Measurements from ENCODE around the gene STN1.

Gene STN1

DNA sequence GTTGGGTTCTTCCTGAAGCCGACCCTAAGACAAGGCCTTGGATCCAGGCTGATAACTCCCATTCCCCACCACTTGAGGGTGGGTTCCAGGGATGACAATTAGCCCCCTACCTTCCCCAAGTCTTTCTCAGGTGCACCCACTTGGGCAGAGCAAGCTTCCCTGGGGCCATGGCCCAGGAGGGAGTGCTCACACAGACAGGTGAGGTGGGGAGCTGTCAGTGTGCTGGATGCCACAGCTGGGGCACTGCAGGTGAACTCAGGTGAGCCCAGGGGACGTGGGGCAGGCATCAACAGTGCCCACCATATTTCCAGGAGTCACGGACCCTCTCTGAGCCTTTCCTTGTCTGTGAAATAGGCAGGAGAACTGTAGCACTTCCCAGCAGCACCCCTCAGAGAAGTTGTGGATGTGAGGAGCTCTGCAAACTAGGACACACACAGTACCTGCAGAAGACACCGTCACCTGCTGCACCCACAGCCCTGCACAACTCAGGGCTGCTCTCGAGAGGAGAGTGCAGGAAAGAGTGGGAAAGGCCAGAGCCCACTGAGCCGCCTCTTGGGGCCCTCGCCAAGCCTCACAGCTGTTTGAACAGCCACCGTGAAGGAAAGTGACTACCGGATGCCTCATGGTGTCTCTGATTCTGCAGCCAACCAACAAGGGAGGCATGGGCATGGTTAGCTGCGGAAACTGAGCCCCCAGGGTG lies 80.5 kb downstream of the STN1 start:
- Histone ChIP-seq H3K4me1 (no peaks in the 10 kb centered on the region), H3K4me3 (ENCODE audit: low read depth, low read length) (no peak overlapping the region), H3K9me3 (no peaks in the 10 kb centered on the region), H3K36me3 (no peaks in the 10 kb centered on the region), H3K27me3 (no peaks in the 10 kb centered on the region)
- no peak for TF ChIP-seq CTCF (IDR thresholded peaks at IDR 0.05; ENCODE audit: low read depth, low read length)
- no peak for DNase-seq

DNA sequence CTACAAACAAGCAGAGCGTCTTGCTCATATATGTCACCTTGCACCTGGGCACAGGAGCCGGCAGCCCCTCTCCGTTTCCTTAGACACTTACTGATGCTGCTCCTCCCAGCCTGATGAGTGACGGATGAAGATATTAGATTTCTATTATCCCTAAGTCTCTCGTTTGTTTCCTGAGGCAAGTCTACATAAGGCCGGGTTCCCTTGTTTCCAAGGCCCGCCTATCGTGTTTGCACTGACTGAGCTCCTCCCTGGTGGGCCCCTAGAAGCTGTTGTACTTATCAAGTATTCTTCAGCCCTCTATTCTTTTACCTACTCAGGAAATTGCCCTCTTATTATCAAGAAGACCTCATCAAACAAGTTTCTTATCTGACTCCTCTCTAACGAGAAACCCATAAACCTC lies 81.1 kb downstream of the STN1 start:
- Histone ChIP-seq H3K9me3 (no peaks in the 10 kb centered on the region), H3K4me1 (no peaks in the 10 kb centered on the region)

GRCh38 chr10:103836273-103836672 lies 81.7 kb downstream of the STN1 start:
- DNase-seq, result no peak
- TF ChIP-seq CTCF (IDR thresholded peaks at IDR 0.05; ENCODE audit: low read depth, low read length), result no peak
- Histone ChIP-seq H3K36me3 (no peaks in the 10 kb centered on the region), H3K4me3 (ENCODE audit: low read depth, low read length) (no peak overlapping the region), H3K9me3 (no peaks in the 10 kb centered on the region), H3K27me3 (no peaks in the 10 kb centered on the region), H3K4me1 (no peaks in the 10 kb centered on the region)

More for the DNA sequence above, 81.1 kb downstream of the STN1 start:
- Histone ChIP-seq H3K27me3 (no peaks in the 10 kb centered on the region), H3K4me3 (ENCODE audit: low read depth, low read length) (no peak overlapping the region), H3K36me3 (no peaks in the 10 kb centered on the region)
- no peak for DNase-seq
- no peak for TF ChIP-seq CTCF (IDR thresholded peaks at IDR 0.05; ENCODE audit: low read depth, low read length)

DNA sequence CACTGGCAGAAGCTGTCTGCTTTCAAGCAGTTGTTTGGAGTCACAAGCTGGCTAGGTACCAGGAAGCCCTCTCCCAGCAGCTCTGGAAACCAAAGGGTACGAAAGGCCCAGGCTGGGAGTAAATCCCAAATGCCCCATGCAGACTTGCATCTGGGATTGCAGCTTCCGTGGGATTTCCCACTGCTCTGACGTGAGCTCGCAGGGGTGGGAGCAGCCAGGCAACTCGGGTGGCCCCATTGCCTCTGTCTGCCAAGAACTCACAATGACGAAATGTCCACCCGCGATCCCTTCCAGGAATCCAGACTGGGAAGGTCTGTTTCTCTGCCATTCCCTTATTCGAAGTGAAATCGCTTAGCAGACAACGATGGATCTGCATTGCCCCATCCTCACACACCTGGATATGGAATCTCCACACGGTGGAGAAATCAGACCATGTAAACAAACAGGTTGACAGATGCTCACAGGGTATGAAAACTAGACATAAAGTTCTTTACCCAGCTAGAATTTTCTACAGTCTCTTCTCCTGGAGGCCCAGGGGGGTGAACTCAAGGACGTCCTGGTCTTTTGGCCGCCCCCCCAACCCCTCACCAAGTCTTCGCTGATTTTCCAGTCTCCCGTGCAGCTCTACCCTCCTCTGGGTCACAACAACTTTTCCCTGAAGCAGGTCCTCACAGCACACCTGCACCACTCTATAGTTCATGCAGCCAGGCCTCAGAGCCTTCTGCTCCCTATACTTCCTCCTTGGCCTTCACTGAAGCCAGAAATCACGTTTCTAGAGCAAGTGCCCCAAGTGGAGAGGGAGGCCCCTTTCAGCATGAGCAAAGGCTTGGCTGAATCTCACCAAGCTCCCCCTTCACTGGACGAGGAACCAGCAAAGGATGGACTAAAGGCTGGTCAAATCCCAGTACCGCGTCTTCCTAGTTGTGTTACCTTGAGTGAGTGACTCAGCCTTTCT lies 82.6 kb downstream of the STN1 start:
- no peaks in the 10 kb centered on the region for H3K9me3 ChIP-seq
- H3K4me3 ChIP-seq (ENCODE audit: low read depth, low read length), result no peak overlapping the region
- H3K4me1 ChIP-seq, result no peaks in the 10 kb centered on the region
- H3K36me3 ChIP-seq, result no peaks in the 10 kb centered on the region
- no peaks in the 10 kb centered on the region for H3K27me3 ChIP-seq
- no peak for DNase-seq
- no peak for TF ChIP-seq CTCF (IDR thresholded peaks at IDR 0.05; ENCODE audit: low read depth, low read length)

- no peaks in the 10 kb centered on the region for H3K4me1 ChIP-seq
- no peak for DNase-seq
These were observed 83.4 kb downstream of the STN1 start for GRCh38 chr10:103834436-103835095.

More at GRCh38 chr10:103834436-103835095, 83.4 kb downstream of the STN1 start:
- Histone ChIP-seq H3K4me3 (ENCODE audit: low read depth, low read length) (no peak overlapping the region), H3K9me3 (no peaks in the 10 kb centered on the region), H3K36me3 (no peaks in the 10 kb centered on the region), H3K27me3 (no peaks in the 10 kb centered on the region)
- no peak for TF ChIP-seq CTCF (IDR thresholded peaks at IDR 0.05; ENCODE audit: low read depth, low read length)

All from BE2C (cell line).